Gastrocnemius medialis (tissue), 4 donors: Measurements from ENCODE around the gene LDLRAD3. TPM values are rescaled to one million over a fixed set of nuclear protein-coding genes. Genes with fewer than 3 reads are reported as not detected.
"Not testable (repeated sequence)": the region's sequence is repeated elsewhere in the genome, so short reads cannot be mapped to it uniquely, and the experiment has no call there.

Experiments used
- ATAC-seq, 2 donors: fragments of 150-250 bp; one replicate each; pipeline ENCODE4 v1.9.1; 2016
- DNase-seq, 2 donors: peaks; one replicate each; pipeline ENCODE4 v3.0.0-alpha.2; 2019
- H3K27ac ChIP-seq, 4 donors: fragments of 200-600 bp; sonication (generic); 1 replicate in 1 of 4; 2 replicates in 3 of 4; pipeline ENCODE4 v1.5.1; 2016 to 2018; ENCODE audit warnings: mild to moderate bottlenecking in 2 of 4, moderate library complexity in 1 of 4
- H3K27me3 ChIP-seq, 3 donors: fragments of 200-600 bp; sonication (generic) in 2 of 3; 1 replicate in 1 of 3; 2 replicates in 2 of 3; pipeline versions ENCODE4 v1.5.1 to v1.6.0; 2016 to 2019; ENCODE audit warnings: mild to moderate bottlenecking in 1 of 3, moderate library complexity in 1 of 3
- H3K36me3 ChIP-seq, 2 donors: fragments of 200-600 bp; sonication (generic) in 1 of 2; one replicate each; pipeline ENCODE4 v1.5.1; 2017 to 2018
- H3K4me1 ChIP-seq, 2 donors: fragments of 200-600 bp; sonication (generic) in 1 of 2; one replicate each; pipeline ENCODE4 v1.5.1; 2016 to 2017; ENCODE audit warnings: mild to moderate bottlenecking in 2 of 2
- H3K4me3 ChIP-seq, 4 donors: fragments of 200-600 bp; sonication (generic) in 3 of 4; 1 replicate in 1 of 4; 2 replicates in 3 of 4; pipeline ENCODE4 v1.5.1; 2016 to 2019; ENCODE audit warnings: mild to moderate bottlenecking in 2 of 4
- H3K9me3 ChIP-seq, 3 donors: fragments of 200-600 bp; sonication (generic) in 2 of 3; 1 replicate in 1 of 3; 2 replicates in 2 of 3; pipeline ENCODE4 v1.5.1; 2016 to 2019
- CTCF ChIP-seq, 5 experiments: fragments of 450-650 bp in 3 of 5; fragments of 200-600 bp in 2 of 5; sonication (generic) in 2 of 5; IDR thresholded peaks in 4 of 5; conservative IDR thresholded peaks in 1 of 5; 1 replicate in 4 of 5; 2 replicates in 1 of 5; pipeline ENCODE4 v1.5.1; 2016 to 2019; ENCODE audit warnings: antibody characterized with exemption in 5 of 5, mild to moderate bottlenecking in 3 of 5, moderate library complexity in 3 of 5
- POLR2A ChIP-seq, 2 donors: fragments of 450-650 bp; IDR thresholded peaks; one replicate each; pipeline ENCODE4 v1.6.1; 2017; ENCODE audit warnings: antibody characterized with exemption in 2 of 2, mild to moderate bottlenecking in 2 of 2, moderate library complexity in 2 of 2
- in situ Hi-C, 4 donors: fragments of 200-750 bp; cut with MboI; loops; one replicate each; pipeline versions ENCODE4 v1.15.0 to v1.8.0; 2017; ENCODE audit warnings: low sequenced_read_pairs in 4 of 4
- intact Hi-C: fragments of 100-400 bp; cut with DNase I; formaldehyde crosslinking; loops from one replicate; pipeline ENCODE4 v1.15.1; 2023; ENCODE audit warnings: low total_unique reads
- total RNA-seq, 4 donors: library from RNA; depleted of rRNA; stranded (reverse); fragments of >200 nt; gene quantifications; one replicate each; pipeline versions ENCODE4 v1.1.0 to v1.2.3, GENCODE V29; 2016

LDLRAD3 gene
- total RNA-seq, 4 donors from 2014 or later = 6.1 to 12.8 (median 11.8) TPM

GRCh38 chr11:36010010-36010740 lies 66.3 kb downstream of the LDLRAD3 start:
- intact Hi-C loops = loop anchor here (10.0 kb wide), 1 partner anchor 185 kb away; no protein-coding TSS in a partner anchor
- no peak overlapping the region for H3K27ac ChIP-seq
- ATAC-seq (no peak), DNase-seq (no peak)
- no peaks in the 10 kb centered on the region for H3K9me3 ChIP-seq
- no peak overlapping the region for H3K4me3 ChIP-seq
- H3K4me1 ChIP-seq = peaks cover 23 to 24% of the 10 kb centered on the region in 2 donors
- H3K27me3 ChIP-seq = no peaks in the 10 kb centered on the region
- no peaks in the 10 kb centered on the region for H3K36me3 ChIP-seq
- in situ Hi-C loops = no loop called here
- no peak for TF ChIP-seq POLR2A (IDR thresholded peaks at IDR 0.05)
- no peak for TF ChIP-seq CTCF (IDR thresholded peaks at IDR 0.05 in 4 of 5, conservative IDR thresholded peaks at IDR 0.05 in 1 of 5)

- Histone ChIP-seq H3K4me3 (no peak overlapping the region), H3K4me1 (peaks cover 33 to 34% of the 10 kb centered on the region in 2 donors), H3K27me3 (no peaks in the 10 kb centered on the region), H3K36me3 (no peaks in the 10 kb centered on the region), H3K9me3 (no peaks in the 10 kb centered on the region), H3K27ac (no peak overlapping the region)
- in situ Hi-C loops (no loop called here), intact Hi-C loops (loop anchor here (10.0 kb wide), 1 partner anchor 187 kb away; no protein-coding TSS in a partner anchor)
- ATAC-seq (no peak), DNase-seq (no peak)
- TF ChIP-seq CTCF (IDR thresholded peaks at IDR 0.05 in 4 of 5, conservative IDR thresholded peaks at IDR 0.05 in 1 of 5) (no peak), POLR2A (IDR thresholded peaks at IDR 0.05) (no peak)
Measured at GRCh38 chr11:36011574-36011973, 67.7 kb downstream of the LDLRAD3 start.

GRCh38 chr11:36012455-36012854 lies 68.6 kb downstream of the LDLRAD3 start:
- in situ Hi-C loops = no loop called here

GRCh38 chr11:36012979-36013378 lies 69.1 kb downstream of the LDLRAD3 start:
- intact Hi-C loops (loop anchor here (10.0 kb wide), 1 partner anchor 188 kb away; no protein-coding TSS in a partner anchor), in situ Hi-C loops (no loop called here)
- ATAC-seq (no peak), DNase-seq (no peak)
- Histone ChIP-seq H3K36me3 (no peaks in the 10 kb centered on the region), H3K27me3 (no peaks in the 10 kb centered on the region), H3K27ac (no peak overlapping the region), H3K9me3 (no peaks in the 10 kb centered on the region), H3K4me3 (no peak overlapping the region), H3K4me1 (peaks cover 33 to 34% of the 10 kb centered on the region in 2 donors)
- TF ChIP-seq CTCF (IDR thresholded peaks at IDR 0.05 in 4 of 5, conservative IDR thresholded peaks at IDR 0.05 in 1 of 5) (no peak), POLR2A (IDR thresholded peaks at IDR 0.05) (no peak)

More at GRCh38 chr11:36012455-36012854, 68.6 kb downstream of the LDLRAD3 start:
- H3K4me3 ChIP-seq = no peak overlapping the region
- no peak for TF ChIP-seq POLR2A (IDR thresholded peaks at IDR 0.05)
- TF ChIP-seq CTCF (IDR thresholded peaks at IDR 0.05 in 4 of 5, conservative IDR thresholded peaks at IDR 0.05 in 1 of 5) = no peak
- no peak overlapping the region for H3K27ac ChIP-seq
- H3K27me3 ChIP-seq = no peaks in the 10 kb centered on the region
- DNase-seq = no peak
- no peaks in the 10 kb centered on the region for H3K36me3 ChIP-seq
- intact Hi-C loops = loop anchor here (10.0 kb wide), 1 partner anchor 188 kb away; no protein-coding TSS in a partner anchor
- peaks cover 33 to 34% of the 10 kb centered on the region in 2 donors for H3K4me1 ChIP-seq
- no peaks in the 10 kb centered on the region for H3K9me3 ChIP-seq
- peak; percentile 58 to 70 for ATAC-seq

GRCh38 chr11:36013446-36013845 lies 69.6 kb downstream of the LDLRAD3 start:
- H3K27me3 ChIP-seq, H3K4me3 ChIP-seq, H3K27ac ChIP-seq, in situ Hi-C loops, ATAC-seq, H3K9me3 ChIP-seq, H3K36me3 ChIP-seq, DNase-seq: not testable (repeated sequence)
- intact Hi-C loops = loop anchor here (10.0 kb wide), 1 partner anchor 189 kb away; no protein-coding TSS in a partner anchor
- H3K4me1 ChIP-seq = peaks cover 33 to 34% of the 10 kb centered on the region in 2 donors
